DMS53 treated with DMSO at 0.1 percent for 48 hours (cell line): ENCODE measurements around the gene C1orf115.
"Not testable (repeated sequence)": the region's sequence is repeated elsewhere in the genome, so short reads cannot be mapped to it uniquely, and the experiment has no call there.

ENCODE experiments used
- DNase-seq: peaks from one replicate; lab custom pipeline; 2025; ENCODE audit not compliant: unreplicated experiment; lab: John Stamatoyannopoulos, UW

The C1orf115 gene, protein sequence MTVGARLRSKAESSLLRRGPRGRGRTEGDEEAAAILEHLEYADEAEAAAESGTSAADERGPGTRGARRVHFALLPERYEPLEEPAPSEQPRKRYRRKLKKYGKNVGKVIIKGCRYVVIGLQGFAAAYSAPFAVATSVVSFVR

DNA sequence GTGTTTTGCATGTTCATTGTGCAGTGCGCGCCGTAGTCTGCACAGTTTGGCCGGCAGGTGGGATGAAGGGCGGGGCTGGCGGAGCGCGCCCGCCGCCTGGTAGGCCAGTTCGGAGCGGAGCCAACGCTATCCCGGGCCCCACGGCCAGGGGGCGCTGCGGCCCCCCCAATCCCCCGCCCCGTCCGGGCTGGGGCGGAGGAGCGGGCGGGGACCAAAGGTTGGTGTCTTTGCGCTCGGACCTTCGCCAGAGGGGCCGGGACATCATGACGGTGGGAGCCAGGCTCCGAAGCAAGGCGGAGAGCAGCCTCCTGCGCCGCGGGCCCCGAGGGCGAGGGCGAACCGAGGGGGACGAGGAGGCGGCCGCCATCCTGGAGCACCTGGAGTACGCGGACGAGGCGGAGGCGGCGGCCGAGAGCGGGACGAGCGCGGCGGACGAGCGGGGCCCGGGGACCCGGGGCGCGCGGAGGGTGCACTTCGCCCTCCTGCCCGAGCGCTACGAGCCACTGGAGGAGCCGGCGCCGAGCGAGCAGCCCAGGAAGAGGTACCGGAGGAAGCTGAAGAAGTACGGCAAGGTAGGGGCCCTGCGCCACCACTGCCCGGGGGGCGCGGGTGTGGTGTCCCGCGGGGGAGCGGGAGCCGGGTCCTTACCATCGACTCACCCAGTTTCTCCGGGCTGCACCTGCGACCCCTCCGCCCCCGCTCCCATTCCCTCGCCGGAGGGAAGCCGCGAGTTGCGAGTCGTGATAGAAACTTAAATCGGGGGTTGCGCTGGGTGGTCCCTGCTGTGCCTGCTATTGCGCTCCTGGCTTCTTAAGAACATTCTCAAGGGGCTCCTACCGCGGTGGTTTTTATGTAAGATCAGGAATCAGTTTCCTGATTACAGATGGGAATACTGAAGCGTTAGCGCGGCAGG is at the start of gene C1orf115:
Gene C1orf115, plus strand, starts transcription at position 224 of the 913 bp plus-strand sequence. Its CDS starts 40 bp downstream, at position 264.
- peak; percentile 64 for DNase-seq

DNA sequence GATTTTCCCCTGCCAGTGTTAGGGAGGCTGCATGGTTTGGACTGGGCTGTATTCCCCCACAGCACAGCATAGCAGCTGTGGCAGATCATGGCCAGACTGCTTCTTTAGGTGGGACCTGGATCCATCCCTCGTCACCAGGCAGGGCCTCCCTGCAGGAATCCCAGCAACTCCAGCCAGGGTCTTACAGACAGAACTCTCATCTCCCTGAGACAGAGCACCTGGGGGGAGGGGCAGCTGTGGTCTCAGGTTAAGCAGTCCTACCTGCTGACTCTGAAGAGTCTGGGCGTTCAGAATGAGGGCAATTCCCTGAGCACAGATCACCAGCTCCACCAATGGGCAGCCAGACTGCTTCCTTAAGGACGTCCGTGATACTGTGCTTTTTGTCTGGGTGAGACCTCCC is 47.9 kb upstream of the C1orf115 start:
- DNase-seq, result no peak

DNA sequence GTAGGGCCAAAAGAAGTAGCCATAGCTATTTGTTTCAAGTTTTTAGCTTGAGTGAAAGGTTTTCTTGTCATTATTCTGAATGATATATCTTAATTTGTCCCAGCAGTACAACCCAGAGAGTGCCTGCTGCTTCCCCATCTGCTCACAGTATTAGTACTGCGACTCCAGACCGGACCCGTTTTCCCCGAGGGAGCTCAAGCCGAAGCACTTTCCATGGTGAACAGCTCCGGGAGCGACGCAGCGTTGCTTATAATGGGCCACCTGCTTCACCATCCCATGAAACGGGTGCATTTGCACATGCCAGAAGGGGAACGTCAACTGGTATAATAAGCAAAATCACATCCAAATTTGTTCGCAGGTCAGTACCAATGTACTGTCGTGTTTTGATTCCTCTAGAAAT is 37.2 kb upstream of the C1orf115 start:
- DNase-seq, result no peak

DNA sequence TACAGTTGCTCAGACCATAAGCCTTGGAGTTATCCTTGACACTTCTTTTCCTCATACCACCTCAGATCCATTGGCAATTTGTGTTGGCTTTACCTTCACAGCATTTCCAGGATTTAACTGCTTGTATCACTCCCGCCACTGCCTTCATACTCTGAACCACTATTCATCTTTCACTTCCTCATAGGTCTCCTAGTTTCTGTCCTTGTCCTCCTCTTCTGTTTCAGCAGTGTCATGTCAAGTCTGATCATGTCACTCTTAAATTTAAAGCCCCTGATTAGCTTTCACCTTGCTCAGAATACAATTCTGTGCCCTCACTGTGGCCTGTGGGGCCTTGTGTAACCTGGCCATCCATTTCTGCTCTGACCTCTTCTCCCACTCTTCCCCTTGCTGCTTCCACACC is 34.7 kb upstream of the C1orf115 start:
- no peak for DNase-seq

DNA sequence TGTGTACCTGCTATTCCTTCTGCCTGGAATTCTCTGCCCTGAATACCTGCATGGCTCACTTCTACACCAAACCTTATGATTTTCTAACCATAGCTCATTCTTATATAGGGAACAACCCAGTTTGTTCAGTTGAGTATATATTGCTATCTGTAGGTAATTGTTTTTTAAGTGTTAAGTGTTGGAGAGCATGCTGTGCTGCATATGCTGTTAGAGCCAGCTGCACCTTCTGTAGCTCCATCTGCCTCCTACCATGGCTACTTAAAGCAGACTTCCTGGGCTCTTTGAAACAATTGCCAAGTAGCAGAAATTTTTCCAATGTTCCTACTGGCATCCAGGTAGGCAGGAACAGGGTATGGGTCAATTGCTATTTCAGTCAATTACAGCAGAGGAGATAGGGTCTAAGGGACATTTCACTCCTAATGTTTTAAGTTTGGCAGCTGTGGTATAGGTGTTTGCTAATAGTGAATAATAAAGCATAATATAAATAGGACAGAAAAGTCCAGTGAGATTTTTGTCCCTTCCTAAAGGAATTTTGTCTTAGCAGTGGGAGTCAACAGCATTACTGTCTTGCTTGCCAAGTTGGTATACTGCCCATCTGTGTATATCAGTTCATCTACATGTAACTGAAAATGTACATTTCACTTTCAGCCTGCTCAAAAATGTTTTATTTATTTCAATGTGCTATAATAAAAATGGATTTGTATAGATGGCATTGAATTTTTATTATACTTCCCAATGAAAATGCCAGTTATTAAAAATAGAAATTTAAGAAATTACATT is 34.0 kb upstream of the C1orf115 start:
- DNase-seq, result no peak

DNA sequence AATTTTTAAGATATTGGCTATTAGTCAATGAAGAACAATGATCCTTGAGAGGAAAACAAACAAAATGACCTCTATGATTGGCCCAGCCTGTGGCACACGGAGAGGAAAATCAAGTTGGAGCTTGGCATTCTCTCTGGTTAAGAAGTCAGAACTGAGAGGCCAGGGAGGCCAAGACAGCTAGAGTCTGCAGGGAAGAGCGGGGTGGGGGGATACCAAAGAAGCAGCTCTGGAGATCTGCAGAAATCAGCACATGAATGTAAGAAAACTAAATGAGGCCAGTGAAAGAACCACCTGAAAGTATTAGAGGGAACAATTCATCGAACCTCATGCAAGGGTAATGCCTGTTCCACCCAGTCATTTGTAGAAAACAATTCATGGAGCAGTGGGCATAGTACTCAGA is 23.8 kb upstream of the C1orf115 start:
- DNase-seq, result no peak

DNA sequence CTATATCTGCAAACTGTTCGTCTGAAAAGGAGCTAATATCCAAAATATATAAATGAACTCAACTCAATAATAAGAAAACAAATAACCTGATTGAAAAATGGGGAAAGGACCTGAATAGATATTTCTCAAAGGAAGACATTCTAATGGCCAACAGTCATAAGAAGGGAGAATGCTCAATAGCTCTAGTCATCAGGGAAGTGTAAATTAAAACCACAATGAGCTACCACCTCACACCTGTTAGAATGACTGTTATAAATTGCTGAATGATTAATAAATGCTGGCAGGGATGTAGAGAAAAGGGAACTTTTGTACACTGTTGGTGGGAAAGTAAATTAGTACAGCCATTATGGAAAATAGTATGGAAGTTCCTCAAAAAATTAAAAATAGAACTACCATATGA is 21.2 kb upstream of the C1orf115 start:
- DNase-seq, result no peak

DNA sequence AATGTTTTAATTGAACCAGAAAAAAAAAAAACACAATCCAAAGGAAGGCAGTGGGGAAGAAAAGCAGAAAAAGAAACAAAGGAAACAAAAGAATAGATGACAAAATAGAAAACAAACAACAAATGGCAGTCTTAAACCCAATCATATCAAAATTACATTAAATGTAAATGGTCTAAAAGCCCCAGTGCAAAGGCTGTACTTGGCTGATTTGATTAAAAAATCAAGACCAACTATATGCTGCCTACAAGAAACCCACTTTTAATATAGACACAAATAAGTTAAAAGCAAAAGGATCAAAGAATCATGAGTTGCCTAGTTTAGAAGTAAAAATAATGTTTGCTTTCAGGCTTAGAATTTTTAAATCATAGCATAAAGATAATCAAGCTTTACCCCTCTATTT is 19.8 kb upstream of the C1orf115 start:
- no peak for DNase-seq

DNA sequence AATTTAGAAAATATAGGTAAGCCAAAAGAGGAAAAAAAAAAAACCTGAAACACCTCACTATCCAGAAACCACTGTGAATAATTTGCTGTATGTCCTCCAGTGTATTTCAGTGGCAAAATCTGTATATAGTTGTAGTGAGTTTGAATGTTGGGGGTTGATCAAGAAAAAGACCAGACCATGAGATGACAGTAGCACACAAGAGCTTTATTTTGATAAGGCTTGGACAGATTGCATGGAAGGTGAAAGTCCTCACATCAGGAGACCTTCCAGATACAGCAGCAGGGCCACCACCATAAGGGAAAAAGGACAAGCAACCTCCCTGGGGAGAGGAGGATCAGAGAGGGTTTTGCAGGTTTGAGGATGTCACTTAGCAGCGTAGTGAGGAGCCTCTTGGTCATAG is 16.2 kb upstream of the C1orf115 start:
- no peak for DNase-seq

DNA sequence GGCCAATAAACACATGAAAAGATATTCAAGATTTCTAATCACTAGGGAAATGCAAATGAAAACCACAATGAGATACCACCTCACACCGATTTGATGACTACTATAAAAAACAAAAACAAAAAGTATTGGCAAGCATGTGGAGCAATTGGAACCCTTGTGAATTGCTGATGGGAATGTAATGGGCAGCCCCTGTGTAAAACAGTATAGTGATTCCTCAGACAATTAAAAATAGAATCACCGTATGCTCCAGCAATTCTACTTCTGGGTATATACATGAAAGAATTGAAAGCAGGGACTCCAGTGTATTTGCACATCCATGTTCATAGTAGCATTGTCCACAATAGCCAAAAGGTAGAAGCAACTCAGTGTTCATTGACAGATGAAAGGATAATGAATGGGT is 12.9 kb upstream of the C1orf115 start:
- DNase-seq, result no peak

DNA sequence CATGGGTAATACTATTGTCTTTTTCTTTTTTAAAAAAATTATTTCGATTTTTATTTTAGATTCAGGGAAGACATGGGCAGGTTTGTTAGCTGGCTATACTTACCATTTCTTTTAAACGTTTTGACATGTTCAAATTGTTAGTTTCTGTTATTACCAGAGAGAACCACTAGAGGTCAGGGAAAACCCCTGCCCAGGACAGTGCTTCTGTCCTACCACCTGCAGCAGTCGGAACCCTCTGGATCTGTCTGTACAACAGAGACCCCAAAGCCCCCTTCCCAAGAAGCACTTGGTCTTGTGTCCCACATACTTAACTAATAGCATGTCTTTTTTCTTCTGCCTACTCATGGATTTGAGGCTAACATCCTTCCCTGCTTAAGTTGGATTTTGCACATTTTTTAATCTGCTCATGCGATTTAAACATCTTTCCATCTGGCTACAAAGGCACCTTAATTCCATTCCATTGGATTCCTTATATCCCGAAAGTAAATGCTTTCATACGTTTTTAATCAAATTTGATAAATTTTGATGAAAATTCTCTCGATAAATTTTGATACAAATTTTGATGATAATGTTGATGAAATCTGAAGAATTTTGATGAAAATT is 10.0 kb upstream of the C1orf115 start:
- DNase-seq, result peak; percentile 61

DNA sequence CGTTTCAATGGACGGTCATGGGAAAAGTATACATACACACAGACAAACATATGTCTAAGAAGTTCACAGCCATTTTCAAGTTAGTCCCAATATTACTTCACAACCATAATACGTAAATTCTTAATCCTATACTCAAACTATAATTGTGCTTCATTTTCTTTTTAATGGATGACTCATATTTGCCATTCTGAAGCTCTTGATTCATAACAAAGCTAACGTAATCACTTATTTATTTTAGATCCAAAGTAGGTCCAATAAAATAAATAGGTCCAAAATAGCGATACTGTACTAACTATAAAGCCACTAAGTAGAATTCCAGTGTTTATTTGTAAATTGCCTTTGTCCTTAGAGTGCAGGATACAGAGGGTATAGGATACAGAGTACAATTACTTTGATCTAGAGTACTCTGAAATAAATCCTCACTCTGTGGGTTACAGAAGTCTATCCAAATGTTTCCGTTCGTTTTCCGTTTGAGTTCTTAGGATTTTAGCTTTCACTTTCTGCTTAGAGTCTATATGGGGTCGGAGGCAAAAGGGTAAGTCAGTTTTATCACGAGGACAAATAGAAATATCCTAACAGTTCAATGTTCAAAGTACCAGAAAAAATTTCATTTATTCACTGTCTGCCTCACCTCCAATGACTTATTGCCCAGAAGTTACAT is 8.8 kb upstream of the C1orf115 start:
- DNase-seq, result no peak

DNA sequence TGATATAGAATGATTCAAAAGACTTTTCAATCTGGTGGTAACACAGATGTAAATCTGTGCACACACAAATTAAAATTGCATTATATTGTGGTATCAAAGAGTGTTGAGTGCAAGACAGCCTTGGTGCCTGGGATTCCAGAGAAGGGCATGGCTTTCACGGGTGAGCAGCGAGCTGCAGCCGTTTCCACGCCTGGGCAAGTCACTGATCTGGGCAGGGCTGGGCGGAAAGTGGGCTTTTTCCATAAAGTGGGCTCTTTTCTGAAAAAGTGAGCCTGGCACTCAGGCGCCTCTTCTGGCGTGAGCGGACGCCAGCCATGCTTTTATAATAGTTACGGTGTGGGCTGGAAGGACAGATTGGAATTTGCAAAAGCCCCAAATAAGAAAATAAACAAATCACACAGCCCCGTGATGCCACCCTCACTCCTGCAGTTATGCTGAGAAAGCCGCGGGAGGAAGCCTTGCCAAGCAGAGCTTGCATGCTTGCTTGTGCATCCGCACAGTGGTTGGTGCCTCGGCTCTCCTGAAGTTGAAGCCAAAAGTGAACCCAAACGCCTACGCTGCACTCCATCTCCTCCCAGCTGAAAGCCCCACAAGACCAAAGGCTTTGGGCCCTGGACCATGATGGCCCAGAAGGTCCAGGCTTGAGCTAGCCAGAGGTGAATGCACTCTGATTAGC is 7.1 kb upstream of the C1orf115 start:
- no peak for DNase-seq

DNA sequence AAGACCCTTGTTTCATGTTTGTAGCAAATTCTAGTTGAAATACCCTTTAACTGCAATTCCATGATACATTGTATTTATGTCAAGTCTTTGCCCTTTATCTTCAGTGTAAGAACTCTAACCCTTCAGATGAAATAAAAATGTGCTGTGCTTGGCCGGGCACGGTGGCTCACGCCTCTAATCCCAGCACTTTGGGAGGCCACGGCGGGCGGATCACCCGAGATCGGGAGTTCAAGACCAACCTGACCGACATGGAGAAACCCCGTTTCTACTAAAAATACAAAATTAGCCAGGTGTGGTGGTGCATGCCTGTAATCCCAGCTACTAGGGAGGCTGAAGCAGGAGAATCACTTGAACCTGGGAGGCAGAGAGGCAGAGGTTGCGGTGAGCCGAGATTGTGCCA is 6.4 kb upstream of the C1orf115 start:
- not testable (repeated sequence) for DNase-seq

DNA sequence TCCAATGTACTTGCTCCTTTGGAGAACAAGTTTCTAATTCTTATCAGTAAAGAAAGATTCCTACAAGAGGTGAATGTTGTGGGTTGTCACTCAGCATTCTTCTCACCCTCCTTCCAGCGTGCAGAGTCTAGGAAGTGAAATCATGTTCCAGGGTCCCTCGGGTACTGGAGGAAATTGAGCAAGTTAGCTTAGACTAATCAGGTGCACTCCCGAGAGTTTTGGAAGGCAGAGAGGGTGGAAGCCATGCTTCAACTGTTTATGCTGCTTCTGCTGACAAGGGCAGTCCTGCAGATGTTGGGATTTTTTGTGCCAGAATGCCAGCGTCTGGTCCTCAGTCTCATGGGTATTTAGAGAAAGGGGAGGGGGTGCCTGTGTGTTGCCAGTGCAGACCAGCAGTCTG is 5.3 kb upstream of the C1orf115 start:
- no peak for DNase-seq

DNA sequence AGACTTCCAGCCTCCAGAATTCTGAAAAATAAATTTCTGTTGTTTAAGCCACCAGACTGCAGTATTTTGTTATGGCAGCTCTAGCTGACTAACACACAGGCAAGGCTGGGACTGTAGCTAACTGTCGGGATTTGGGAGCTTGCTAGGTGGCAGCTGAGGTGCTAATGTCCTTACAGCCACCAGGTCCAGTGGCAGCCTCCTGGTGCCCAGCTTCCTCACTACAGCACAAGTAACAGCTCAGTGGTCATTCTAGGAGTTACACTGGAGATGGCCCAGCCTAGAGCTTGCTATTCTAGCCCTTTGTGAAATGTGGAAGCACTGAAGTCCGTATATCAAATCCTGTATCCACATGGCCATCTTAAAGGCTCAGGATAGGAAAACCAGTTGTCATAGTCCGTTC is 4.3 kb upstream of the C1orf115 start:
- DNase-seq, result no peak

DNA sequence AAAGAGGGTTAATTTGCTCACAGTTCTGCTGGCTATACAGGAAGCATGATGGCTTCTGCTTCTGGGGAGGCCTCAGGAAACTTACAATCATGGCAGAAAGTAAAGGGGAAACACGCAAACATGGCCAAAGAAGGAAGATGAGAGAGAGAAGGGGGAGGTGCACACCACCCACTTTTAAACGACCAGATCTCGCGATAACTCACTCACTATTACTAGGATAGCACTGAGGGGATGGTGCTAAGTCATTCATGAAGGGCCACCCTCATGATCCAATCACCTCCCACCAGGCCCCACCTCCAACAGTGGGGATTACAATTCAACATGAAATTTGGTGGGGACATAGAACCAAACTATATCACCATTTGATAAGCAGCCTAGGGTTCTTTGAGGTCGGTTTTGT is 2.4 kb upstream of the C1orf115 start:
- DNase-seq, result no peak

DNA sequence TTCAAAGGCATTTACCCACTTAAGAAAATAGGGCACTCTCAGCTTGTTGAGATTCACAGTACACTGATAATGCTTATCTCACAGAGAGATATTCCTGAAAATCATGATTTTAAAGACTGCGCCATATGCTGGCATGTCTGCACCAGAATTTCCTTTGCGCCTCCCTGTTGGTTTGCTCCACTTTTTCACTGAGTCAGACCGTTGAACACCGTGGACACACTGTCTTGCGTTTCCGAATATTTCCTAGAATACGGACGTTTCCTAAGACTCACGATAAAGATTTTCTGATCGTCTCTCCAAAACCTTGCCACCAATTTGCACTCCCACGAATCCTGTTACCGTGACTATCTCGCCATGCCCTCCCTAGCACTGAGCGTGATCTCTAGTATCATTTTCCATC is 497 bp upstream of the C1orf115 start:
- DNase-seq, result no peak

DNA sequence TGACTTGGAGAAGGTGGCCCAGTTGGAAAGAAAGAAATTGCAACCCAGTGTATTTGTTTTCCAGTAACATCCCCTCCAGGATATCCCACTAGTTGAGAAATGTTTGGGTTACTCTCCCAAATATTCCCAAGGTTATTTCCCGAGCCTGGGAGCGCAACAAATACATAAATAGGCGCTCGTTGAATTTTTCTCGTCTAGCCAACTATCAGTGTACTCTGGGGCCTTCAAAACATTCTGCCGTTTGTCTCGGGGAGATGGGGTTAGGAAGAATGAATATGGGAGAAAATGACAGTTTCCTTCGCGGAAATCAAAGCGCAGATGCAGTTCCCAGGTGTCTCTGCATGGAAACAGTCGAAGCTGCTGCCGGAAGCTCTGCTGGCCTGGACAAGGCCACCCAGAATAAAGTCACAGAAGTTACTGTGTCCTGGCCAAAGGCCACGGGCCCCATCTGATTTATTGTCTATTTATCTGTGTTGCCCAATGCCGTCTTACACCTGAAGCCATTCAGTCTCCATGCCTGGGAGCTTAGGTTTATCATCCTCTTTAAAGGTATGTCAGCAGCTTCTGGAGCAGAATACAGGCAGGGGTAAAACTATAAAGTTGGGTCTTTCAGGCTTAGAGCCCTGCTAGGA is 1.0 kb downstream of the C1orf115 start:
- no peak for DNase-seq
